Keratinocyte (primary cell): ENCODE measurements around the gene CPOX. TPM values are rescaled to one million over a fixed set of nuclear protein-coding genes. Genes with fewer than 3 reads are reported as not detected.
A peak's percentile ranks its signal among the peaks of the same experiment; 100 is the strongest.

Experiments
- DNase-seq: peaks from one replicate; pipeline ENCODE4 v3.0.0-alpha.2; 2011; ENCODE audit warnings: low read depth, missing footprints, low spot score
- FAIRE-seq: peaks from 2 replicates; lab custom pipeline; 2011; peaks lifted over from hg19 to GRCh38; lab: Jason Lieb, UNC
- H2AFZ ChIP-seq: 2 replicates; pipeline ENCODE4 v1.6.0; 2012; ENCODE audit warnings: low read length, control low read depth, inconsistent platforms; ENCODE audit not compliant: control insufficient read depth
- H3K27ac ChIP-seq: 2 replicates; pipeline ENCODE4 v1.5.1; 2011; ENCODE audit warnings: low read length; ENCODE audit not compliant: control insufficient read depth, insufficient read depth
- H3K27me3 ChIP-seq: 3 replicates; pipeline ENCODE4 v1.6.0; 2011; ENCODE audit warnings: low read length; ENCODE audit not compliant: control insufficient read depth, insufficient read depth; ENCODE audit errors: extremely low read depth
- H3K36me3 ChIP-seq, 2 experiments: 2 replicates in 1 of 2; 3 replicates in 1 of 2; pipeline ENCODE4 v1.5.1; 2011; ENCODE audit warnings: low read length in 2 of 2, mild to moderate bottlenecking in 1 of 2; ENCODE audit not compliant: control insufficient read depth in 2 of 2, insufficient read depth in 2 of 2; ENCODE audit errors: extremely low read depth in 1 of 2
- H3K4me1 ChIP-seq: 3 replicates; pipeline ENCODE4 v1.5.1; 2011; ENCODE audit warnings: low read length; ENCODE audit not compliant: control insufficient read depth, insufficient read depth; ENCODE audit errors: extremely low read depth
- H3K4me2 ChIP-seq: 3 replicates; pipeline ENCODE4 v1.6.0; 2011; ENCODE audit warnings: low read depth, low read length; ENCODE audit not compliant: control insufficient read depth, insufficient read depth; ENCODE audit errors: extremely low read depth
- H3K4me3 ChIP-seq, 3 experiments: fragments of 200-600 bp in 1 of 3; sonication (generic) in 1 of 3; 2 replicates in 2 of 3; 3 replicates in 1 of 3; pipeline ENCODE4 v1.5.1; 2011 to 2016; ENCODE audit warnings: low read length in 3 of 3, mild to moderate bottlenecking in 3 of 3, control low read depth in 2 of 3, inconsistent platforms in 1 of 3, low read depth in 1 of 3, mixed read lengths in 1 of 3, mixed run types in 1 of 3, moderate library complexity in 1 of 3; ENCODE audit not compliant: control insufficient read depth in 2 of 3, insufficient read depth in 2 of 3; ENCODE audit errors: extremely low read depth in 1 of 3
- H3K79me2 ChIP-seq: 2 replicates; pipeline ENCODE4 v1.6.0; 2012; ENCODE audit warnings: low read length; ENCODE audit not compliant: control insufficient read depth, insufficient read depth
- H3K9ac ChIP-seq: 3 replicates; pipeline ENCODE4 v1.6.0; 2011; ENCODE audit warnings: low read length; ENCODE audit not compliant: control insufficient read depth, insufficient read depth; ENCODE audit errors: extremely low read depth
- H3K9me1 ChIP-seq: 3 replicates; pipeline ENCODE4 v1.6.0; 2011; ENCODE audit warnings: low read length; ENCODE audit not compliant: control insufficient read depth, insufficient read depth; ENCODE audit errors: extremely low read depth
- H3K9me3 ChIP-seq: 2 replicates; pipeline ENCODE4 v1.5.1; 2012; ENCODE audit warnings: low read depth, low read length; ENCODE audit not compliant: control insufficient read depth
- H4K20me1 ChIP-seq: 3 replicates; pipeline ENCODE4 v1.6.0; 2011; ENCODE audit warnings: low read length; ENCODE audit not compliant: control insufficient read depth, insufficient read depth; ENCODE audit errors: extremely low read depth
- CTCF ChIP-seq, 3 experiments: IDR thresholded peaks in 1 of 3; conservative IDR thresholded peaks in 1 of 3; optimal IDR thresholded peaks in 1 of 3; 2 replicates in 2 of 3; 3 replicates in 1 of 3; pipeline versions ENCODE3 to v1.5.1; 2011; ENCODE audit warnings: low read length in 3 of 3, mild to moderate bottlenecking in 3 of 3, moderate library complexity in 2 of 3, control low read depth in 1 of 3, inconsistent platforms in 1 of 3; ENCODE audit not compliant: insufficient read depth in 2 of 3; ENCODE audit errors: extremely low read depth in 1 of 3
- EZH2 ChIP-seq: IDR thresholded peaks from one replicate; pipeline ENCODE4 v1.6.1; 2012; ENCODE audit warnings: inconsistent platforms, mild to moderate bottlenecking, low read length, moderate library complexity
- dilution Hi-C: fragments of 300-500 bp; cut with MboI; formaldehyde crosslinking; loops from one replicate; pipeline ENCODE4 v1.7.0; 2020; ENCODE audit warnings: low sequenced_read_pairs; ENCODE audit not compliant: extremely low pct_ligation_motif_present
- polyA plus RNA-seq, 5 experiments: library from polyadenylated mRNA; depleted of rRNA in 3 of 5; stranded (reverse) in 3 of 5; stranded (forward) in 1 of 5; unstranded in 1 of 5; fragments of >200 nt; gene quantifications; 1 replicate in 1 of 5; 2 replicates in 3 of 5; 3 replicates in 1 of 5; pipeline versions ENCODE4 v1.2.1 to v1.2.3, GENCODE V29; 2011 to 2012; ENCODE audit warnings: missing spikeins in 2 of 5, low read depth in 1 of 5, low replicate concordance in 1 of 5

The CPOX gene
- polyA plus RNA-seq, 1 donor (not counting 4 experiments of a cell fraction or from before 2014, with no cell fraction given) = 29.4 TPM

DNA sequence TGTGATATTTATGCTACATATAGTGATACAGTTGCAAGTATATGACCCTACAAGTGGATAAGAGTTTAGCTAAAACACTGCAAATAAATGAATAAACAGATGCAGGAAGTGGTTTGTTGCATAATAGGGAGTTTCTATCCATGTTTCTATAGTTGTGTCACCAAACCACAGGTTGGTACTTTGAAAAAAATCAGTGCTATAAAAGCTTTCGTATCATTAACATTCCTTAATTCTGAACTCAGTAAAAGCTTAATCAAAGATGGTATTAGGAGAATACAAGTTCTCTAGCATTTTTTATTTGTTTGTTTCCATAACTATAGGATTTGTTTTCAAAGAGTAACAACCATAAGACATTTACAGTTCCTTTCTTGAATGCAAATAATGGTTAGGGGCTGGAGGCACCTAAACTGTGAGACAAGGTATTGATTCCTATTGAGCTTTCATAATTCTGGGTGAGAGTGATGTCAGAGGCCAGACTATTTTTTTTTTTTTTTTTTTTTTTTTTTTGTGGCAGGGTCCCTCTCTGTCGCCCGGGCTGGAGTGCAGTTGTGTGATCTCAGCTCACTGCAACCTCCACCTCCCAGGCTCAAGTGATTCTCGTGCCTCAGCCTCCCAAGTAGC lies 29.6 kb downstream of the CPOX start:
- Histone ChIP-seq H3K9me1 (no peaks in the 10 kb centered on the region), H3K4me3 (no peak overlapping the region), H3K4me1 (peaks cover 21% of the 10 kb centered on the region), H3K79me2 (no peaks in the 10 kb centered on the region), H3K9ac (no peak overlapping the region), H3K36me3 (no peaks in the 10 kb centered on the region), H4K20me1 (no peaks in the 10 kb centered on the region), H3K4me2 (peak overlapping the region; percentile 6), H3K27ac (peak overlapping the region; percentile 45), H2AFZ (no peak overlapping the region), H3K9me3 (no peaks in the 10 kb centered on the region), H3K27me3 (no peaks in the 10 kb centered on the region)
- DNase-seq (no peak), FAIRE-seq (peak; percentile 48)
- dilution Hi-C loops = no loop called here
- no peak for TF ChIP-seq CTCF (optimal IDR thresholded peaks at IDR 0.05 in 1 of 3, IDR thresholded peaks at IDR 0.05 in 1 of 3, conservative IDR thresholded peaks at IDR 0.05 in 1 of 3; ENCODE audit: extremely low read depth in 1 of 3, insufficient read depth in 2 of 3, low read length in 3 of 3)
- TF ChIP-seq EZH2 = no peak

- no peak overlapping the region for H3K27ac ChIP-seq
- peaks cover 21% of the 10 kb centered on the region for H3K4me1 ChIP-seq
- H3K36me3 ChIP-seq = no peaks in the 10 kb centered on the region
- H3K9ac ChIP-seq = no peak overlapping the region
- no peak for TF ChIP-seq CTCF (optimal IDR thresholded peaks at IDR 0.05 in 1 of 3, IDR thresholded peaks at IDR 0.05 in 1 of 3, conservative IDR thresholded peaks at IDR 0.05 in 1 of 3; ENCODE audit: extremely low read depth in 1 of 3, insufficient read depth in 2 of 3, low read length in 3 of 3)
- TF ChIP-seq EZH2 = no peak
- H3K4me2 ChIP-seq = no peak overlapping the region
- H3K79me2 ChIP-seq = no peaks in the 10 kb centered on the region
- no peaks in the 10 kb centered on the region for H3K27me3 ChIP-seq
- H2AFZ ChIP-seq = no peak overlapping the region
- FAIRE-seq = no peak
- H3K9me1 ChIP-seq = no peaks in the 10 kb centered on the region
- dilution Hi-C loops = no loop called here
- H3K4me3 ChIP-seq = no peak overlapping the region
- no peaks in the 10 kb centered on the region for H3K9me3 ChIP-seq
- no peak for DNase-seq
- no peaks in the 10 kb centered on the region for H4K20me1 ChIP-seq
Measured at GRCh38 chr3:98561727-98562521, 31.5 kb downstream of the CPOX start.
